Endothelial cell of umbilical vein (primary cell): ENCODE data around the gene OSBPL1A. TPM values are rescaled to one million over a fixed set of nuclear protein-coding genes. Genes with fewer than 3 reads are reported as not detected.

Experiments used
- BruUV-seq: library from RNA; stranded (reverse); fragments of 400-500 nt; replicated peaks from 2 replicates; lab custom pipeline; 2021; lab: Mats Ljungman, UMichigan
- CTCF ChIA-PET: fragments of 300-600, 350-600 bp; sonication (Branson Sonifier 250); formaldehyde crosslinking; loops from one replicate; lab custom pipeline; 2021; ENCODE audit warnings: antibody characterized with exemption, inconsistent platforms; lab: Charles Lee
- POLR2A ChIA-PET: fragments of 300-600, 350-600 bp; sonication (Branson Sonifier 250); formaldehyde crosslinking; loops from one replicate; lab custom pipeline; 2021; ENCODE audit warnings: antibody characterized with exemption, inconsistent platforms; lab: Charles Lee
- DNase-seq: peaks from one replicate; pipeline ENCODE4 v3.0.0-alpha.2; 2011; ENCODE audit warnings: low read depth, low spot score
- FAIRE-seq: peaks from 2 replicates; lab custom pipeline; 2011; peaks lifted over from hg19 to GRCh38; lab: Jason Lieb, UNC
- H2AFZ ChIP-seq: 2 replicates; pipeline ENCODE4 v1.6.0; 2012; ENCODE audit warnings: low read depth, low read length, control low read depth, inconsistent platforms
- H3K27ac ChIP-seq: 2 replicates; pipeline ENCODE4 v1.5.1; 2011; ENCODE audit warnings: low read depth, mild to moderate bottlenecking, control low read depth, low read length, moderate library complexity; ENCODE audit not compliant: insufficient read depth
- H3K27me3 ChIP-seq, 2 experiments: 2 replicates each; pipeline versions ENCODE4 v1.6.0 to v1.6.1; 2011; ENCODE audit warnings: low read length in 2 of 2, mixed read lengths in 1 of 2; ENCODE audit not compliant: control insufficient read depth in 2 of 2, insufficient read depth in 2 of 2
- H3K36me3 ChIP-seq, 2 experiments: 2 replicates in 1 of 2; 3 replicates in 1 of 2; pipeline ENCODE4 v1.5.1; 2011; ENCODE audit warnings: low read length in 2 of 2, mild to moderate bottlenecking in 1 of 2, moderate library complexity in 1 of 2; ENCODE audit not compliant: control insufficient read depth in 2 of 2, insufficient read depth in 2 of 2; ENCODE audit errors: extremely low read depth in 1 of 2
- H3K4me1 ChIP-seq: 3 replicates; pipeline ENCODE4 v1.5.1; 2011; ENCODE audit warnings: mild to moderate bottlenecking, low read length; ENCODE audit not compliant: control insufficient read depth, insufficient read depth; ENCODE audit errors: extremely low read depth
- H3K4me2 ChIP-seq: 2 replicates; pipeline ENCODE4 v1.6.1; 2011; ENCODE audit warnings: low read length, control low read depth, mixed read lengths; ENCODE audit not compliant: insufficient read depth
- H3K4me3 ChIP-seq, 3 experiments: fragments of 200-600 bp in 1 of 3; sonication (generic), shearing (Covaris generic) in 1 of 3; replicated peaks in 1 of 3; 2 replicates each; pipeline ENCODE4 v1.5.1; 2011 to 2016; ENCODE audit warnings: control low read depth in 3 of 3, low read length in 3 of 3, mild to moderate bottlenecking in 2 of 3, inconsistent platforms in 1 of 3, low read depth in 1 of 3, moderate library complexity in 1 of 3; ENCODE audit not compliant: insufficient read depth in 1 of 3
- H3K79me2 ChIP-seq: 2 replicates; pipeline ENCODE4 v1.6.0; 2012; ENCODE audit warnings: low read length, inconsistent platforms; ENCODE audit not compliant: control insufficient read depth, insufficient read depth
- H3K9ac ChIP-seq: replicated peaks from 2 replicates; pipeline ENCODE3; 2011; ENCODE audit warnings: low read length, control low read depth; ENCODE audit not compliant: insufficient read depth; ENCODE audit errors: extremely low read depth
- H3K9me1 ChIP-seq: replicated peaks from 3 replicates; pipeline ENCODE4 v1.6.0; 2011; ENCODE audit warnings: mild to moderate bottlenecking, low read length; ENCODE audit not compliant: control insufficient read depth, insufficient read depth; ENCODE audit errors: extremely low read depth
- H3K9me3 ChIP-seq: replicated peaks from 2 replicates; pipeline ENCODE4 v1.5.1; 2012; ENCODE audit warnings: low read length, inconsistent platforms; ENCODE audit not compliant: control insufficient read depth, insufficient read depth
- H4K20me1 ChIP-seq: replicated peaks from 2 replicates; pipeline ENCODE3; 2011; ENCODE audit warnings: mild to moderate bottlenecking, low read length; ENCODE audit not compliant: control insufficient read depth, insufficient read depth; ENCODE audit errors: extremely low read depth
- EZH2 ChIP-seq: IDR thresholded peaks from 2 replicates; pipeline ENCODE4 v1.6.1; 2012; ENCODE audit warnings: borderline replicate concordance, low read depth, mild to moderate bottlenecking, moderate library complexity, low read length, inconsistent platforms; ENCODE audit not compliant: severe bottlenecking
- FOS ChIP-seq: IDR thresholded peaks from 2 replicates; pipeline ENCODE4 v1.6.1; 2011; ENCODE audit warnings: mild to moderate bottlenecking, low read length, moderate library complexity, borderline replicate concordance; ENCODE audit not compliant: insufficient read depth
- GATA2 ChIP-seq: IDR thresholded peaks from 2 replicates; pipeline ENCODE4 v1.7.0; 2011; ENCODE audit warnings: low read depth, mild to moderate bottlenecking, moderate library complexity, mixed read lengths, low read length; ENCODE audit not compliant: insufficient read length, insufficient read depth
- JUN ChIP-seq: IDR thresholded peaks from 2 replicates; pipeline ENCODE4 v1.6.1; 2011; ENCODE audit warnings: borderline replicate concordance, low read depth; ENCODE audit not compliant: insufficient read length, insufficient read depth
- MYC ChIP-seq: IDR thresholded peaks from one replicate; pipeline ENCODE4 v1.6.1; 2011; ENCODE audit warnings: mild to moderate bottlenecking, low read depth, low read length
- POLR2A ChIP-seq: IDR thresholded peaks from 2 replicates; pipeline ENCODE4 v1.6.1; 2012; ENCODE audit warnings: low read depth, mild to moderate bottlenecking, control low read depth, low read length
- POLR2AphosphoS5 ChIP-seq: IDR thresholded peaks from 2 replicates; pipeline ENCODE4 v1.6.1; 2012; ENCODE audit warnings: low read depth, mild to moderate bottlenecking, control low read depth, low read length, moderate library complexity; ENCODE audit not compliant: insufficient read depth
- dilution Hi-C: fragments of 300-500 bp; cut with MboI; formaldehyde crosslinking; loops from one replicate; pipeline ENCODE4 v1.15.0; 2019; ENCODE audit warnings: low sequenced_read_pairs; ENCODE audit not compliant: extremely low pct_ligation_motif_present
- intact Hi-C: fragments of 100-400 bp; cut with micrococcal nuclease; formaldehyde crosslinking; loops from one replicate; pipeline ENCODE4 v1.10.0; 2022
- polyA plus RNA-seq, 4 experiments: library from polyadenylated mRNA; depleted of rRNA in 3 of 4; stranded (reverse) in 3 of 4; unstranded in 1 of 4; fragments of >200 nt; gene quantifications; 2 replicates each; pipeline versions ENCODE4 v1.2.1 to v1.2.3, GENCODE V29; 2011 to 2012; ENCODE audit warnings: missing spikeins in 1 of 4
- total RNA-seq: library from RNA; stranded (reverse); gene quantifications from 2 replicates; pipeline ENCODE4 v1.2.3, GENCODE V29; 2021
- TF ChIP-seq, protein P1 (sequence below): IDR thresholded peaks from 2 replicates; pipeline ENCODE4 v1.6.1; 2011; ENCODE audit not compliant: insufficient read depth, insufficient read length
- TF ChIP-seq, protein P2 (sequence below), 2 donors: IDR thresholded peaks; 1 replicate in 1 of 2; 2 replicates in 1 of 2; pipeline ENCODE4 v1.5.1; 2011; ENCODE audit warnings: low read length in 2 of 2, mild to moderate bottlenecking in 2 of 2, moderate library complexity in 2 of 2, control low read depth in 1 of 2, inconsistent platforms in 1 of 2, low read depth in 1 of 2; ENCODE audit not compliant: insufficient read depth in 1 of 2; ENCODE audit errors: extremely low read depth in 1 of 2

The OSBPL1A gene
- total and polyA plus RNA-seq, 2 donors (not counting 3 experiments of a cell fraction or from before 2014, with no cell fraction given): 6.4 to 16.5 TPM

DNA sequence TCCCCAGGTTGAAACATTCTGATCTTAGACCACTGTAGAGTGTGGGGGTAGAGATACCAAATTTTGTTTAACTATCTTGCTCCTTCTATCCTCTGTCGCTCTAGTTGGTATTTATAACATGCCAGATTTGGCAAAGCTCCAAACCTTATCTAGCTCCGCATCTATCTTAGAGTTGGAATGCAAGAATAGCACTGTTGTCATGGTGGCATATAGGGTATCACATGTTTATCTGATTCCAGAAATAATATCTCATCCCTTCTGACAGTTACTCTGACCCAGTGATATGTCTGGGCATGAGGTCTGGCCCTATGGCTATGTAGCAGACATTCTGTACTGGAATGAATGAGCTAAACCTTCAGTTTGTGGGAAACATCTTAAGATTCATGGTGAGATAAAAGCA is 207.0 kb downstream of the OSBPL1A start:
- BruUV-seq: no TSS peak
- TF ChIP-seq POLR2AphosphoS5 (no peak), GATA2 (no peak), EZH2 (no peak), POLR2A (no peak), FOS (no peak), JUN (no peak), MYC (no peak)
- TF ChIP-seq, protein P1, sequence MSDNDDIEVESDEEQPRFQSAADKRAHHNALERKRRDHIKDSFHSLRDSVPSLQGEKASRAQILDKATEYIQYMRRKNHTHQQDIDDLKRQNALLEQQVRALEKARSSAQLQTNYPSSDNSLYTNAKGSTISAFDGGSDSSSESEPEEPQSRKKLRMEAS: no peak
- TF ChIP-seq, protein P2, sequence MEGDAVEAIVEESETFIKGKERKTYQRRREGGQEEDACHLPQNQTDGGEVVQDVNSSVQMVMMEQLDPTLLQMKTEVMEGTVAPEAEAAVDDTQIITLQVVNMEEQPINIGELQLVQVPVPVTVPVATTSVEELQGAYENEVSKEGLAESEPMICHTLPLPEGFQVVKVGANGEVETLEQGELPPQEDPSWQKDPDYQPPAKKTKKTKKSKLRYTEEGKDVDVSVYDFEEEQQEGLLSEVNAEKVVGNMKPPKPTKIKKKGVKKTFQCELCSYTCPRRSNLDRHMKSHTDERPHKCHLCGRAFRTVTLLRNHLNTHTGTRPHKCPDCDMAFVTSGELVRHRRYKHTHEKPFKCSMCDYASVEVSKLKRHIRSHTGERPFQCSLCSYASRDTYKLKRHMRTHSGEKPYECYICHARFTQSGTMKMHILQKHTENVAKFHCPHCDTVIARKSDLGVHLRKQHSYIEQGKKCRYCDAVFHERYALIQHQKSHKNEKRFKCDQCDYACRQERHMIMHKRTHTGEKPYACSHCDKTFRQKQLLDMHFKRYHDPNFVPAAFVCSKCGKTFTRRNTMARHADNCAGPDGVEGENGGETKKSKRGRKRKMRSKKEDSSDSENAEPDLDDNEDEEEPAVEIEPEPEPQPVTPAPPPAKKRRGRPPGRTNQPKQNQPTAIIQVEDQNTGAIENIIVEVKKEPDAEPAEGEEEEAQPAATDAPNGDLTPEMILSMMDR (IDR thresholded peaks at IDR 0.05; ENCODE audit: extremely low read depth in 1 of 2, insufficient read depth in 1 of 2, low read depth in 1 of 2, low read length in 2 of 2): no peak
- POLR2A ChIA-PET: no interaction called here
- Histone ChIP-seq H3K9me1 (no peaks in the 10 kb centered on the region), H3K4me2 (no peak overlapping the region), H3K27me3 (no peaks in the 10 kb centered on the region), H3K4me1 (no peaks in the 10 kb centered on the region), H3K4me3 (no peak overlapping the region), H2AFZ (no peak overlapping the region), H3K9me3 (no peaks in the 10 kb centered on the region), H3K27ac (no peak overlapping the region), H3K36me3 (no peaks in the 10 kb centered on the region), H4K20me1 (no peaks in the 10 kb centered on the region), H3K79me2 (no peaks in the 10 kb centered on the region), H3K9ac (no peak overlapping the region)
- dilution Hi-C loops (no loop called here), intact Hi-C loops (no loop called here)
- no peak for DNase-seq
- CTCF ChIA-PET: interaction anchor here (1.9 kb wide), 1 partner anchor 14 kb away, joined by 21 read pairs; no protein-coding TSS in a partner anchor
- FAIRE-seq: no peak
